KMS-11 (cell line): ENCODE measurements around the gene MYO18A.

Experiments
- H2AFZ ChIP-seq: fragments of 200-600 bp; sonication (generic); 2 replicates; pipeline ENCODE4 v1.6.1; 2016; ENCODE audit warnings: antibody characterized with exemption, mixed run types, low read depth
- H3K27ac ChIP-seq: fragments of 200-600 bp; sonication (generic); 2 replicates; pipeline ENCODE4 v1.6.1; 2016; ENCODE audit warnings: mild to moderate bottlenecking, mixed run types
- H3K27me3 ChIP-seq: fragments of 200-600 bp; sonication (generic); 2 replicates; pipeline ENCODE4 v1.6.1; 2017; ENCODE audit warnings: mild to moderate bottlenecking, low read depth, mixed run types, moderate library complexity; ENCODE audit not compliant: insufficient read depth
- H3K36me3 ChIP-seq: fragments of 200-600 bp; sonication (generic); 2 replicates; pipeline ENCODE4 v1.6.1; 2017; ENCODE audit warnings: mild to moderate bottlenecking, mixed run types; ENCODE audit not compliant: insufficient read depth
- H3K4me1 ChIP-seq: fragments of 200-600 bp; sonication (generic); 2 replicates; pipeline ENCODE4 v1.6.1; 2016; ENCODE audit warnings: mild to moderate bottlenecking, low read depth, mixed run types; ENCODE audit not compliant: poor library complexity, severe bottlenecking
- H3K4me2 ChIP-seq: fragments of 200-600 bp; sonication (generic); 2 replicates; pipeline ENCODE4 v1.7.0; 2016; ENCODE audit warnings: mild to moderate bottlenecking, mixed run types
- H3K4me3 ChIP-seq: fragments of 200-600 bp; sonication (generic); IDR thresholded peaks from 2 replicates; pipeline ENCODE4 v1.6.1; 2017; ENCODE audit warnings: low read depth, low read length, mixed read lengths; ENCODE audit not compliant: insufficient read depth
- H3K79me2 ChIP-seq: fragments of 200-600 bp; sonication (generic); 2 replicates; pipeline ENCODE4 v1.6.1; 2016; ENCODE audit warnings: low read depth, mixed run types; ENCODE audit not compliant: insufficient read depth
- H3K9ac ChIP-seq: fragments of 200-600 bp; sonication (generic); 2 replicates; pipeline ENCODE4 v1.6.1; 2016; ENCODE audit warnings: mild to moderate bottlenecking, mixed run types
- H4K20me1 ChIP-seq: fragments of 200-600 bp; sonication (generic); 2 replicates; pipeline ENCODE4 v1.6.1; 2016; ENCODE audit warnings: mild to moderate bottlenecking, mixed run types; ENCODE audit not compliant: insufficient read depth
- TF ChIP-seq, protein P1 (sequence below): fragments of 200-600 bp; sonication (generic); conservative IDR thresholded peaks from 2 replicates; pipeline ENCODE4 v1.6.1; 2017; ENCODE audit warnings: low read depth, mild to moderate bottlenecking, antibody characterized with exemption, low read length, moderate library complexity, mixed read lengths

MYO18A gene

DNA sequence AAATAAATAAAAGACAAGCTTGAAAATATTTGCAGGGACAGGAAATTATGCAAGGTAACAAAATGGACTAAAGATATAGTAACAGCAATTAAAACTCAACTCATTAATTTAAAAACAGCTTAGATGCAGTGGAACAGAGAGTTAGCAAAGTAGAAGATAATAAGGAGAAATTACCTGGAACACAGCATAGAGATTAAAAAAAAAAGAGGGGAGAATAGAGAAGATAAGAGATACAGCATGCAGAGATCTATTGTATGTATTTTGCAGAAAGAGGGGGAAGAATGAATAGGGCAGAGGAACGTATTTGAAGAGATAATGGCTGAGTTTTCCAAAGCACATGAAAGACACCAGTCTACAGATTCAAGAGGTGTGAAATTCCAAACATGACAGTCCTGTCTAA lies 145.7 kb downstream of the MYO18A start:
- Histone ChIP-seq H3K79me2 (no peaks in the 10 kb centered on the region), H3K4me1 (no peaks in the 10 kb centered on the region), H2AFZ (no peak overlapping the region), H3K4me2 (no peak overlapping the region), H3K27ac (no peak overlapping the region), H3K36me3 (no peaks in the 10 kb centered on the region), H3K4me3 (no peak overlapping the region), H3K27me3 (peaks cover 88% of the 10 kb centered on the region), H4K20me1 (no peaks in the 10 kb centered on the region), H3K9ac (no peak overlapping the region)
- TF ChIP-seq, protein P1, sequence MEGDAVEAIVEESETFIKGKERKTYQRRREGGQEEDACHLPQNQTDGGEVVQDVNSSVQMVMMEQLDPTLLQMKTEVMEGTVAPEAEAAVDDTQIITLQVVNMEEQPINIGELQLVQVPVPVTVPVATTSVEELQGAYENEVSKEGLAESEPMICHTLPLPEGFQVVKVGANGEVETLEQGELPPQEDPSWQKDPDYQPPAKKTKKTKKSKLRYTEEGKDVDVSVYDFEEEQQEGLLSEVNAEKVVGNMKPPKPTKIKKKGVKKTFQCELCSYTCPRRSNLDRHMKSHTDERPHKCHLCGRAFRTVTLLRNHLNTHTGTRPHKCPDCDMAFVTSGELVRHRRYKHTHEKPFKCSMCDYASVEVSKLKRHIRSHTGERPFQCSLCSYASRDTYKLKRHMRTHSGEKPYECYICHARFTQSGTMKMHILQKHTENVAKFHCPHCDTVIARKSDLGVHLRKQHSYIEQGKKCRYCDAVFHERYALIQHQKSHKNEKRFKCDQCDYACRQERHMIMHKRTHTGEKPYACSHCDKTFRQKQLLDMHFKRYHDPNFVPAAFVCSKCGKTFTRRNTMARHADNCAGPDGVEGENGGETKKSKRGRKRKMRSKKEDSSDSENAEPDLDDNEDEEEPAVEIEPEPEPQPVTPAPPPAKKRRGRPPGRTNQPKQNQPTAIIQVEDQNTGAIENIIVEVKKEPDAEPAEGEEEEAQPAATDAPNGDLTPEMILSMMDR = no peak

DNA sequence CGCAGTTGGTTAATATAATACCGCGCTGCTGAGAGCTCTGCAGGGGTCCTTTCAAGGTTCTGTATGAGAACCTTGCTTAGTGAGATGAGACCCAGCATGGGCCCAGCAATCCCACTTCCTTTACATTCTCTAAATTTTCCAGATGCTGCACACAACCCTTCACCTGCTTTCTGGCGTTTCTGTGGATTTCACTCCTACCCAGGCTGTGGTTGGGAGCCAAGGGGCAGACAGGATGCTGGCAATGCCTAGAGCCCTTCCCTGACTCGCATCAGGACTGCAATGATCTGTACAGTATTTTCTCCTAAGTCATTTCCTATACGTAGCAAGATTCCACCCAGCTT lies 147.4 kb downstream of the MYO18A start:
- Histone ChIP-seq H3K79me2 (no peaks in the 10 kb centered on the region), H3K9ac (no peak overlapping the region), H2AFZ (no peak overlapping the region), H3K36me3 (no peaks in the 10 kb centered on the region), H3K27ac (no peak overlapping the region), H3K4me1 (no peaks in the 10 kb centered on the region), H4K20me1 (no peaks in the 10 kb centered on the region), H3K4me3 (no peak overlapping the region), H3K4me2 (no peak overlapping the region), H3K27me3 (peaks cover 99% of the 10 kb centered on the region)
- TF ChIP-seq, protein P1 = no peak

- Histone ChIP-seq H2AFZ (no peak overlapping the region), H3K27ac (no peak overlapping the region), H4K20me1 (no peaks in the 10 kb centered on the region), H3K9ac (no peak overlapping the region), H3K4me2 (no peak overlapping the region), H3K4me3 (no peak overlapping the region), H3K36me3 (no peaks in the 10 kb centered on the region), H3K4me1 (no peaks in the 10 kb centered on the region), H3K79me2 (no peaks in the 10 kb centered on the region), H3K27me3 (peaks cover 100% of the 10 kb centered on the region)
- TF ChIP-seq, protein P1 = no peak
These were observed 148.0 kb downstream of the MYO18A start for GRCh38 chr17:29032013-29032856.

GRCh38 chr17:29031488-29031887 lies 148.7 kb downstream of the MYO18A start:
- H3K4me2 ChIP-seq = no peak overlapping the region
- H3K27ac ChIP-seq = no peak overlapping the region
- H3K27me3 ChIP-seq = peaks cover 99% of the 10 kb centered on the region

More at GRCh38 chr17:29031488-29031887, 148.7 kb downstream of the MYO18A start:
- no peaks in the 10 kb centered on the region for H3K4me1 ChIP-seq
- no peak overlapping the region for H3K9ac ChIP-seq
- TF ChIP-seq, protein P1 = no peak
- no peak overlapping the region for H3K4me3 ChIP-seq
- no peak overlapping the region for H2AFZ ChIP-seq
- H3K36me3 ChIP-seq = no peaks in the 10 kb centered on the region
- H4K20me1 ChIP-seq = no peaks in the 10 kb centered on the region
- no peaks in the 10 kb centered on the region for H3K79me2 ChIP-seq
